ENCODE data around the gene MIPOL1. TPM values are rescaled to one million over a fixed set of nuclear protein-coding genes. Genes with fewer than 3 reads are reported as not detected.
"Not testable (repeated sequence)": the region's sequence is repeated elsewhere in the genome, so short reads cannot be mapped to it uniquely, and the experiment has no call there.

Gene MIPOL1
- total and polyA plus RNA-seq, 5 donors, result 3.9 to 13.2 (median 11.3) TPM

GRCh38 chr14:37205623-37206605 lies 8.2 kb downstream of the MIPOL1 start:
- DNase-seq; ATAC-seq; H3K27ac ChIP-seq (ENCODE audit: low read length); H3K4me3 ChIP-seq (ENCODE audit: low read length); intact Hi-C loops (cut with DNase I); H3K9me3 ChIP-seq (ENCODE audit: control insufficient read depth, low read length); H3K4me1 ChIP-seq (ENCODE audit: control insufficient read depth, insufficient read depth, low read length); H3K27me3 ChIP-seq (ENCODE audit: control insufficient read depth, insufficient read depth): not testable (repeated sequence)
- 98% methylated on average over 7 of the region's 7 CpGs for WGBS

DNA sequence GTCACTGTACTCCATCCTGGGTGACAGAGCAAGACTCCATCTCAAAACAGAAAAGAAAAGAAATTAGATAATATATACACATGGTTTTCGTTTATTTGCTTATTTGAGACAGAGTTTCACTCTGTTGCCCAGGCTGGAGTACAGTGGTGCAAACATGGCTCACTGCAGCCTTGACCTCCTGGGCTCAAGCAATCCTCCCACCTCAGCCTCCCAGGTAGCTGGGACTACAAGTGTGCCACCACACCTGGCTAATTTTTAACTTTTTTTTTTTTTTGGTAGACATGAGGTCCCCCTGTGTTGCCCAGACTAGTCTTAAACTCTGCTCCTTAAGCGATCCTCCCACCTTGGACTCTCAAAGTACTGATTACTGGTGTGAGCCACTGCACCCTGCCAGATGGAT lies 11.9 kb downstream of the MIPOL1 start:
- 95% methylated on average over 2 of the region's 2 CpGs for WGBS
- H3K4me3 ChIP-seq (ENCODE audit: low read length); intact Hi-C loops (cut with DNase I): not testable (repeated sequence)

GRCh38 chr14:37210448-37210847 lies 12.7 kb downstream of the MIPOL1 start:
- ATAC-seq (no peak), DNase-seq (no peak)
- 85% methylated on average over 6 of the region's 6 CpGs for WGBS
- Histone ChIP-seq H3K27ac (ENCODE audit: low read length) (no peak overlapping the region), H3K4me1 (ENCODE audit: control insufficient read depth, insufficient read depth, low read length) (no peaks in the 10 kb centered on the region), H3K4me3 (ENCODE audit: low read length) (no peak overlapping the region), H3K9me3 (ENCODE audit: control insufficient read depth, low read length) (no peaks in the 10 kb centered on the region), H3K27me3 (ENCODE audit: control insufficient read depth, insufficient read depth) (no peaks in the 10 kb centered on the region)
- intact Hi-C loops (cut with DNase I), result no loop called here

More for the DNA sequence above, 11.9 kb downstream of the MIPOL1 start:
- DNase-seq; H3K27ac ChIP-seq (ENCODE audit: low read length); H3K4me1 ChIP-seq (ENCODE audit: control insufficient read depth, insufficient read depth, low read length); H3K27me3 ChIP-seq (ENCODE audit: control insufficient read depth, insufficient read depth); ATAC-seq; H3K9me3 ChIP-seq (ENCODE audit: control insufficient read depth, low read length): not testable (repeated sequence)

- H3K27ac ChIP-seq (ENCODE audit: low read length), result no peak overlapping the region
- intact Hi-C loops (cut with DNase I), result no loop called here
- no peak overlapping the region for H3K4me3 ChIP-seq (ENCODE audit: low read length)
- no peaks in the 10 kb centered on the region for H3K9me3 ChIP-seq (ENCODE audit: control insufficient read depth, low read length)
- ATAC-seq (no peak), DNase-seq (no peak)
- H3K27me3 ChIP-seq (ENCODE audit: control insufficient read depth, insufficient read depth), result no peaks in the 10 kb centered on the region
- H3K4me1 ChIP-seq (ENCODE audit: control insufficient read depth, insufficient read depth, low read length), result no peaks in the 10 kb centered on the region
Measured at GRCh38 chr14:37213016-37213415, 15.3 kb downstream of the MIPOL1 start.

GRCh38 chr14:37215345-37215744 lies 17.6 kb downstream of the MIPOL1 start:
- no peak overlapping the region for H3K4me3 ChIP-seq (ENCODE audit: low read length)
- H3K4me1 ChIP-seq (ENCODE audit: control insufficient read depth, insufficient read depth, low read length), result no peaks in the 10 kb centered on the region
- intact Hi-C loops (cut with DNase I), result no loop called here
- no peak for ATAC-seq
- H3K9me3 ChIP-seq (ENCODE audit: control insufficient read depth, low read length), result no peaks in the 10 kb centered on the region
- no peak for DNase-seq
- H3K27me3 ChIP-seq (ENCODE audit: control insufficient read depth, insufficient read depth), result no peaks in the 10 kb centered on the region
- WGBS, result 95% methylated on average over 3 of the region's 3 CpGs
- no peak overlapping the region for H3K27ac ChIP-seq (ENCODE audit: low read length)

- DNase-seq, result no peak
- WGBS, result 90% methylated on average over 3 of the region's 3 CpGs
- intact Hi-C loops (cut with DNase I), result no loop called here
Measured at GRCh38 chr14:37221073-37221472, 23.3 kb downstream of the MIPOL1 start.

GRCh38 chr14:37223947-37224474 lies 26.3 kb downstream of the MIPOL1 start:
- 95% methylated on average over 3 of the region's 3 CpGs for WGBS
- no peak for ATAC-seq
- H3K27ac ChIP-seq (ENCODE audit: low read length), result no peak overlapping the region
- intact Hi-C loops (cut with DNase I), result no loop called here
- no peaks in the 10 kb centered on the region for H3K27me3 ChIP-seq (ENCODE audit: control insufficient read depth, insufficient read depth)
- no peak overlapping the region for H3K4me3 ChIP-seq (ENCODE audit: low read length)
- no peak for DNase-seq
- no peaks in the 10 kb centered on the region for H3K4me1 ChIP-seq (ENCODE audit: control insufficient read depth, insufficient read depth, low read length)
- H3K9me3 ChIP-seq (ENCODE audit: control insufficient read depth, low read length), result no peaks in the 10 kb centered on the region

More at GRCh38 chr14:37221073-37221472, 23.3 kb downstream of the MIPOL1 start:
- Histone ChIP-seq H3K27me3 (ENCODE audit: control insufficient read depth, insufficient read depth) (no peaks in the 10 kb centered on the region), H3K4me3 (ENCODE audit: low read length) (no peak overlapping the region), H3K4me1 (ENCODE audit: control insufficient read depth, insufficient read depth, low read length) (no peaks in the 10 kb centered on the region), H3K9me3 (ENCODE audit: control insufficient read depth, low read length) (no peaks in the 10 kb centered on the region), H3K27ac (ENCODE audit: low read length) (no peak overlapping the region)
- no peak for ATAC-seq

GRCh38 chr14:37225668-37226067 lies 27.9 kb downstream of the MIPOL1 start:
- H3K4me3 ChIP-seq (ENCODE audit: low read length); H3K27ac ChIP-seq (ENCODE audit: low read length); H3K9me3 ChIP-seq (ENCODE audit: control insufficient read depth, low read length); H3K4me1 ChIP-seq (ENCODE audit: control insufficient read depth, insufficient read depth, low read length); ATAC-seq; intact Hi-C loops (cut with DNase I); H3K27me3 ChIP-seq (ENCODE audit: control insufficient read depth, insufficient read depth); DNase-seq: not testable (repeated sequence)
- 96% methylated on average over 4 of the region's 4 CpGs for WGBS

DNA sequence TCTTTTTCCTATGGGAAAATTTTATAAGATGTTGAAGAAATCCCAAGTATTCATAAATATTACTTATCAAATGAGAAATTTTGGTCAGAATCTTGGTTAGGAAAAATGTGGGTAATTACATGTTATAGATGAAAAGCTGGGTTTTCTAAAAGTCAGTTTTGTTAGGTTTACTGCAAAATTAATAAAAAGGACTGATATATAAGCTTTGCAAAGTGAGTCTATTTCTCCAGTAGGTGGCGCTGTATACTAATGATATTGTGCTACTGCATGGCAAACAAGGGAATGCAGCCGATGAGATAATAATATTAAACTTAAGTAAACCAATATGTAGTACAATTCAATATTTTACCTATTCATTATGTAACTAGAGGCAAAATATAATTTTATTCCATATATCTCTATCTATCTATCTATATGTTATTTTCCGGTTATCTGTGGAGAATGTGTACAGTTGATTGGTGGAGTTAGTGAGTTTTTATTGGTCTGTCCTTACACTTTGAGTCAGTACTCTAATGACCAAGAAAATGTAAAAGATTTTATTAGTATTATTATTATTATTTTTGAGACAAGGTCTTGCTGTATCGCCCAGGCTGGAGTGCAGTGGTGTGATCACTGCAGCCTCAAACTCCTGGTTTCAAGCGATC lies 32.9 kb downstream of the MIPOL1 start:
- no peak overlapping the region for H3K4me3 ChIP-seq (ENCODE audit: low read length)
- H3K9me3 ChIP-seq (ENCODE audit: control insufficient read depth, low read length), result no peaks in the 10 kb centered on the region
- no peak for DNase-seq
- no peaks in the 10 kb centered on the region for H3K4me1 ChIP-seq (ENCODE audit: control insufficient read depth, insufficient read depth, low read length)
- intact Hi-C loops (cut with DNase I), result loop anchor here in 1 of 4 donors (10.0 kb wide), 1 partner anchor 644 kb away; no protein-coding TSS in a partner anchor
- no peaks in the 10 kb centered on the region for H3K27me3 ChIP-seq (ENCODE audit: control insufficient read depth, insufficient read depth)
- ATAC-seq, result peak in 1 of 2 donors; percentile 46
- H3K27ac ChIP-seq (ENCODE audit: low read length), result no peak overlapping the region
- WGBS, result 58% methylated on average over 5 of the region's 5 CpGs

- intact Hi-C loops (cut with DNase I), result loop anchor here in 1 of 4 donors (10.0 kb wide), 1 partner anchor 642 kb away; no protein-coding TSS in a partner anchor
- ATAC-seq, result peak in 1 of 2 donors; percentile 45
Measured at GRCh38 chr14:37232907-37233481, 35.3 kb downstream of the MIPOL1 start.

More at GRCh38 chr14:37232907-37233481, 35.3 kb downstream of the MIPOL1 start:
- no peaks in the 10 kb centered on the region for H3K4me1 ChIP-seq (ENCODE audit: control insufficient read depth, insufficient read depth, low read length)
- 4% methylated on average over 1 of the region's 1 CpG for WGBS
- no peaks in the 10 kb centered on the region for H3K27me3 ChIP-seq (ENCODE audit: control insufficient read depth, insufficient read depth)
- no peak overlapping the region for H3K4me3 ChIP-seq (ENCODE audit: low read length)
- H3K9me3 ChIP-seq (ENCODE audit: control insufficient read depth, low read length), result no peaks in the 10 kb centered on the region
- no peak for DNase-seq
- H3K27ac ChIP-seq (ENCODE audit: low read length), result no peak overlapping the region

Measured in right cardiac atrium (tissue), 5 donors.